Measurements from ENCODE around the gene OPRL1. TPM values are rescaled to one million over a fixed set of nuclear protein-coding genes. Genes with fewer than 3 reads are reported as not detected.

The OPRL1 gene
- total and polyA plus RNA-seq, 2 donors (not counting 1 experiment from before 2014, with no cell fraction given), result 3.5 to 6.2 TPM

DNA sequence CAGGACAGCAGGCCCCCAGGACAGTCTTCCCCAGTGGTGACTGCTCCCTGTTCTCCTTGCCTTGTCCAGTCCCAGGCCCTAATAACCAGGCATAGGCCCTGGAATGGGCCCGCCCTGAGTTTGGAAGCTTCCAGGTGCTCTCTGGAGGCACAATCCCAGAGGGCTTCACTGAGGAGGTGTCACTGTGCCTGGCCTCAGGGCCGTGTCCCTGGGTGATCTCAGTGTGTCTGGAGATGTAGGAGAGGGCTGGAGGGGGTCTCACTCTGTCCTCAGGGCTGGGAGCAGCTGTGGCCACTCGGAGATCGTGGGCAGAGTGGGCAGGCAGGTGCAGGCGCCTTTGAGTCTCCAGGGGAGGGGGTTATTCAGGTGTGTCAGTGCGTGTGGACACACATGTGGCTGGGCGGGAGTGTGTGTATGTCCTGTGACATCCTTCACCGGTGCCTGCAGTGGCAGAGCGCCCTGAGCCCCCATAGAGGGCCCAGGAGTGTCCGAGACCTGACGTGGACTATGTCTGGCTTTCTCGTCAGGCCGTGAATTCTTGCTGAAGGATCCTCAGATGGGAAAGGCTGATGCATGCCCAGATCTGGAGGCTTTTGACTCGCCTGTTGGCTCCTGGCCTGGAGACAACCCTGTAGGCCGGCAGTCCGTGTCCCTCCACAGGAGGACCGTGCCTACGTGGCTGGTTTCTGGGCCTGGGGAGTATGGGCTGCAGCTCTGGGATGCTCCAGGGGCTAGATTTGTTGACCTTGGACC, 33.0 kb downstream of the OPRL1 start:
- TF ChIP-seq EZH2 (IDR thresholded peaks at IDR 0.05; ENCODE audit: borderline replicate concordance, insufficient read depth, low read depth, low read length, poor library complexity, severe bottlenecking) (no peak), CTCF (IDR thresholded peaks at IDR 0.05) (no peak)
- Histone ChIP-seq H3K36me3 (replicated peaks in 1 of 2; ENCODE audit: control extremely low read depth in 1 of 2, control insufficient read depth in 1 of 2, extremely low read depth in 1 of 2, insufficient read depth in 2 of 2, low read length in 1 of 2) (no peaks in the 10 kb centered on the region), H3K79me2 (ENCODE audit: control insufficient read depth, insufficient read depth, low read length) (no peaks in the 10 kb centered on the region), H4K20me1 (ENCODE audit: control insufficient read depth, insufficient read depth, low read length, poor library complexity, severe bottlenecking) (no peaks in the 10 kb centered on the region), H3K9ac (ENCODE audit: low read length) (no peak overlapping the region), H3K9me3 (ENCODE audit: control extremely low read depth in 1 of 3, control insufficient read depth in 2 of 3, insufficient read depth in 1 of 3, low read length in 2 of 3) (no peaks in the 10 kb centered on the region), H2AFZ (ENCODE audit: insufficient read depth, low read depth, low read length, poor library complexity, severe bottlenecking) (no peak overlapping the region), H3K27ac (ENCODE audit: low read length in 2 of 2) (no peak overlapping the region), H3K4me1 (ENCODE audit: control insufficient read depth in 2 of 2, insufficient read depth in 2 of 2, low read length in 2 of 2) (peaks cover 11 to 30% of the 10 kb centered on the region in 2 donors), H3K27me3 (replicated peaks in 1 of 4; ENCODE audit: control extremely low read depth in 1 of 4, control insufficient read depth in 3 of 4, insufficient read depth in 4 of 4, low read length in 3 of 4) (peaks cover 0 to 3% (median 0%) of the 10 kb centered on the region in 4 experiments), H3K4me2 (replicated peaks; ENCODE audit: low read depth, low read length, poor library complexity, severe bottlenecking) (peak overlapping the region; percentile 5), H3K4me3 (ENCODE audit: control extremely low read depth in 1 of 5, extremely low read depth in 1 of 5, insufficient read depth in 1 of 5, low read depth in 2 of 5, low read length in 4 of 5) (no peak overlapping the region)
- H3K27ac Mint-ChIP-seq, result no peak overlapping the region
- H3K4me3 Mint-ChIP-seq, result no peak overlapping the region
- no peaks in the 10 kb centered on the region for H3K9me3 Mint-ChIP-seq (ENCODE audit: insufficient read depth)
- ChIA-PET CTCF (interaction anchor here (4.2 kb wide), 1 partner anchor 12 kb away, joined by 19 read pairs; no protein-coding TSS in a partner anchor), POLR2A (no interaction called here)
- no peaks in the 10 kb centered on the region for H3K27me3 Mint-ChIP-seq
- ATAC-seq (ENCODE audit: low read depth) (no peak), DNase-seq (no peak)
- H3K4me1 Mint-ChIP-seq, result peaks cover 23% of the 10 kb centered on the region
- WGBS (ENCODE audit: insufficient coverage), result 84% methylated on average over 18 of the region's 18 CpGs
- intact Hi-C loops (cut with micrococcal nuclease), result no loop called here

- no peak for DNase-seq
- H3K9me3 ChIP-seq (ENCODE audit: control extremely low read depth in 1 of 3, control insufficient read depth in 2 of 3, insufficient read depth in 1 of 3, low read length in 2 of 3), result no peaks in the 10 kb centered on the region
- peaks cover 18% of the 10 kb centered on the region for H3K4me1 Mint-ChIP-seq
- no peak overlapping the region for H3K9ac ChIP-seq (ENCODE audit: low read length)
- TF ChIP-seq CTCF (IDR thresholded peaks at IDR 0.05), result no peak
- no peak for TF ChIP-seq EZH2 (IDR thresholded peaks at IDR 0.05; ENCODE audit: borderline replicate concordance, insufficient read depth, low read depth, low read length, poor library complexity, severe bottlenecking)
- no peaks in the 10 kb centered on the region for H4K20me1 ChIP-seq (ENCODE audit: control insufficient read depth, insufficient read depth, low read length, poor library complexity, severe bottlenecking)
- no peak overlapping the region for H3K27ac Mint-ChIP-seq
- no peaks in the 10 kb centered on the region for H3K36me3 ChIP-seq (replicated peaks in 1 of 2; ENCODE audit: control extremely low read depth in 1 of 2, control insufficient read depth in 1 of 2, extremely low read depth in 1 of 2, insufficient read depth in 2 of 2, low read length in 1 of 2)
- intact Hi-C loops (cut with micrococcal nuclease), result no loop called here
- no peak for ATAC-seq (ENCODE audit: low read depth)
- H3K9me3 Mint-ChIP-seq (ENCODE audit: insufficient read depth), result no peaks in the 10 kb centered on the region
- no peak overlapping the region for H3K4me2 ChIP-seq (replicated peaks; ENCODE audit: low read depth, low read length, poor library complexity, severe bottlenecking)
- H2AFZ ChIP-seq (ENCODE audit: insufficient read depth, low read depth, low read length, poor library complexity, severe bottlenecking), result no peak overlapping the region
- POLR2A ChIA-PET, result interaction anchor here (0.6 kb wide), 1 partner anchor 140 kb away, joined by 3 read pairs; no protein-coding TSS in a partner anchor
- H3K4me3 ChIP-seq (ENCODE audit: control extremely low read depth in 1 of 5, extremely low read depth in 1 of 5, insufficient read depth in 1 of 5, low read depth in 2 of 5, low read length in 4 of 5), result no peak overlapping the region
- no peaks in the 10 kb centered on the region for H3K79me2 ChIP-seq (ENCODE audit: control insufficient read depth, insufficient read depth, low read length)
- no peak overlapping the region for H3K4me3 Mint-ChIP-seq
- H3K4me1 ChIP-seq (ENCODE audit: control insufficient read depth in 2 of 2, insufficient read depth in 2 of 2, low read length in 2 of 2), result peaks cover 5 to 24% of the 10 kb centered on the region in 2 donors
- H3K27me3 ChIP-seq (replicated peaks in 1 of 4; ENCODE audit: control extremely low read depth in 1 of 4, control insufficient read depth in 3 of 4, insufficient read depth in 4 of 4, low read length in 3 of 4), result peaks cover 0 to 3% (median 0%) of the 10 kb centered on the region in 4 experiments
- no peak overlapping the region for H3K27ac ChIP-seq (ENCODE audit: low read length in 2 of 2)
- WGBS (ENCODE audit: insufficient coverage), result 73% methylated on average over 3 of the region's 6 CpGs
- CTCF ChIA-PET, result interaction anchor here (4.2 kb wide), 1 partner anchor 12 kb away, joined by 19 read pairs; no protein-coding TSS in a partner anchor
- no peaks in the 10 kb centered on the region for H3K27me3 Mint-ChIP-seq
Observed at GRCh38 chr20:64113444-64113775, 33.5 kb downstream of the OPRL1 start.

Measured in B cell (primary cell).